Spinal cord (tissue), 10 donors: ENCODE results near the gene GOLGA6L9. TPM values are rescaled to one million over a fixed set of nuclear protein-coding genes. Genes with fewer than 3 reads are reported as not detected.
"Not testable (repeated sequence)": the region's sequence is repeated elsewhere in the genome, so short reads cannot be mapped to it uniquely, and the experiment has no call there.

Experiments used
- DNase-seq, 6 donors: peaks; one replicate each; pipeline versions ENCODE4 v3.0.0 to v3.0.0-alpha.2; 2013 to 2015; ENCODE audit warnings: low spot score in 6 of 6, low read depth in 4 of 6
- H3K27ac ChIP-seq: one replicate; pipeline ENCODE4 v1.5.1; 2013; ENCODE audit warnings: low read depth, low read length, control low read depth
- H3K27me3 ChIP-seq: one replicate; pipeline ENCODE4 v1.6.1; 2013; ENCODE audit warnings: low read length; ENCODE audit not compliant: control insufficient read depth, insufficient read depth
- H3K36me3 ChIP-seq: one replicate; pipeline ENCODE4 v1.6.1; 2013; ENCODE audit warnings: low read length; ENCODE audit not compliant: control insufficient read depth, insufficient read depth
- H3K4me1 ChIP-seq: one replicate; pipeline ENCODE4 v1.6.1; 2013; ENCODE audit warnings: low read length; ENCODE audit not compliant: control insufficient read depth, insufficient read depth
- H3K4me3 ChIP-seq: one replicate; pipeline ENCODE4 v1.5.1; 2013; ENCODE audit warnings: low read depth, low read length, control low read depth
- H3K9me3 ChIP-seq: one replicate; pipeline ENCODE4 v1.6.1; 2013; ENCODE audit warnings: low read length; ENCODE audit not compliant: control insufficient read depth, insufficient read depth
- WGBS: methylation state at CpG from one replicate; pipeline ENCODE4 v1.1.5; 2013; ENCODE audit warnings: missing lambda C conversion rate; ENCODE audit not compliant: insufficient coverage; 5-methylcytosine and 5-hydroxymethylcytosine counted together
- long read RNA-seq, 4 donors: transcript quantifications; one replicate each; lab custom pipeline, GENCODE V29; 2026
- polyA plus RNA-seq, 2 donors: library from polyadenylated mRNA; unstranded; fragments of 120-200 nt; gene quantifications; one replicate each; pipeline ENCODE4 v1.2.1, GENCODE V29; 2013; ENCODE audit not compliant: insufficient read length in 2 of 2
- total RNA-seq, 2 donors: library from RNA; depleted of rRNA in 1 of 2; stranded (reverse); fragments of 120-200 nt in 1 of 2; fragments of >200 nt in 1 of 2; gene quantifications; one replicate each; pipeline versions ENCODE4 v1.2.3 to v1.2.4, GENCODE V29; 2013 to 2014
- donor health status: healthy.

The GOLGA6L9 gene
- total RNA-seq (1 to 10 TPM; 4.3 to 6.1 TPM), polyA plus RNA-seq (10 to 100 TPM in 1 of 2 donors, 1 to 10 TPM in 1; 7.9 to 13.2 TPM)
- long read RNA-seq, donor 1, full-length matches to known transcripts: 1 of 20 reads
- long read RNA-seq, donor 1, partial matches to known transcripts: 19 of 20 reads
- long read RNA-seq, donor 1, other reads (novel, unspliced or antisense): 0 of 20 reads
- long read RNA-seq, donor 2: 0 reads
- long read RNA-seq, donor 3: 0 reads
- long read RNA-seq, donor 4, full-length matches to known transcripts: 1 of 1 reads
- long read RNA-seq, donor 4, partial matches to known transcripts: 0 of 1 reads
- long read RNA-seq, donor 4, other reads (novel, unspliced or antisense): 0 of 1 reads

GRCh38 chr15:82429693-82430092 lies at the start of gene GOLGA6L9:
GOLGA6L9 (plus strand) TSS chr15:82429816; CDS start chr15:82430080, 264 bp downstream.
- H3K27me3 ChIP-seq, H3K9me3 ChIP-seq, H3K27ac ChIP-seq, H3K36me3 ChIP-seq, H3K4me3 ChIP-seq, H3K4me1 ChIP-seq, DNase-seq: not testable (repeated sequence)
- 80% methylated on average over 2 of the region's 9 CpGs for WGBS

- not testable (repeated sequence) for H3K9me3 ChIP-seq, H3K27me3 ChIP-seq, DNase-seq, H3K27ac ChIP-seq, H3K36me3 ChIP-seq, H3K4me1 ChIP-seq, H3K4me3 ChIP-seq
- WGBS: 27% methylated on average over 6 of the region's 11 CpGs
Observed at GRCh38 chr15:82381330-82381955, 48.2 kb upstream of the GOLGA6L9 start.

- not testable (repeated sequence) for H3K27me3 ChIP-seq, H3K36me3 ChIP-seq, H3K9me3 ChIP-seq, DNase-seq, H3K4me1 ChIP-seq, H3K4me3 ChIP-seq, H3K27ac ChIP-seq
Observed at GRCh38 chr15:82387209-82387608, 42.4 kb upstream of the GOLGA6L9 start.

GRCh38 chr15:82390152-82390551 lies 39.5 kb upstream of the GOLGA6L9 start:
- WGBS: 83% methylated on average over 1 of the region's 3 CpGs
- not testable (repeated sequence) for H3K27me3 ChIP-seq, H3K36me3 ChIP-seq, H3K9me3 ChIP-seq, DNase-seq, H3K27ac ChIP-seq, H3K4me3 ChIP-seq, H3K4me1 ChIP-seq

GRCh38 chr15:82392077-82392476 lies 37.5 kb upstream of the GOLGA6L9 start:
- not testable (repeated sequence) for DNase-seq, H3K27ac ChIP-seq, H3K27me3 ChIP-seq, H3K36me3 ChIP-seq, H3K4me1 ChIP-seq, H3K4me3 ChIP-seq, H3K9me3 ChIP-seq
- no CpG with 5 or more reads among the region's 1 CpG for WGBS

GRCh38 chr15:82393671-82394070 lies 35.9 kb upstream of the GOLGA6L9 start:
- WGBS: 92% methylated on average over 3 of the region's 4 CpGs
- H3K27me3 ChIP-seq: no peaks in the 10 kb centered on the region
- H3K4me1 ChIP-seq: no peaks in the 10 kb centered on the region
- H3K36me3 ChIP-seq: no peaks in the 10 kb centered on the region
- no peak for DNase-seq
- no peak overlapping the region for H3K27ac ChIP-seq
- no peak overlapping the region for H3K4me3 ChIP-seq
- no peaks in the 10 kb centered on the region for H3K9me3 ChIP-seq

GRCh38 chr15:82395788-82396187 lies 33.8 kb upstream of the GOLGA6L9 start:
- H3K4me3 ChIP-seq, DNase-seq, H3K36me3 ChIP-seq, H3K4me1 ChIP-seq, H3K27me3 ChIP-seq, H3K27ac ChIP-seq, H3K9me3 ChIP-seq: not testable (repeated sequence)
- no CpG with 5 or more reads among the region's 4 CpGs for WGBS

- no peak for DNase-seq
- no CpG with 5 or more reads among the region's 3 CpGs for WGBS
- Histone ChIP-seq H3K27ac (no peak overlapping the region), H3K36me3 (no peaks in the 10 kb centered on the region), H3K4me1 (no peaks in the 10 kb centered on the region), H3K27me3 (no peaks in the 10 kb centered on the region), H3K9me3 (no peaks in the 10 kb centered on the region), H3K4me3 (no peak overlapping the region)
Observed at GRCh38 chr15:82397817-82398216, 31.8 kb upstream of the GOLGA6L9 start.

GRCh38 chr15:82398785-82399184 lies 30.8 kb upstream of the GOLGA6L9 start:
- DNase-seq: no peak
- WGBS: no CpG with 5 or more reads among the region's 1 CpG
- H3K4me3 ChIP-seq: no peak overlapping the region
- H3K27me3 ChIP-seq: no peaks in the 10 kb centered on the region
- no peak overlapping the region for H3K27ac ChIP-seq
- no peaks in the 10 kb centered on the region for H3K9me3 ChIP-seq
- H3K36me3 ChIP-seq: no peaks in the 10 kb centered on the region
- no peaks in the 10 kb centered on the region for H3K4me1 ChIP-seq
